GM10847 (cell line): ENCODE data around the gene MATCAP1.
A peak's percentile ranks its signal among the peaks of the same experiment; 100 is the strongest.

Experiments used
- POLR2A ChIP-seq: IDR thresholded peaks from 2 replicates; pipeline ENCODE4 v1.6.1; 2011; ENCODE audit not compliant: insufficient read length; ENCODE audit errors: extremely low read depth

MATCAP1 gene

GRCh38 chr16:67173323-67173722 lies 10.4 kb downstream of the MATCAP1 start:
- no peak for TF ChIP-seq POLR2A

GRCh38 chr16:67170949-67171649 lies 12.7 kb downstream of the MATCAP1 start:
- no peak for TF ChIP-seq POLR2A

GRCh38 chr16:67170168-67170948 lies 13.4 kb downstream of the MATCAP1 start, which contains the start of gene NOL3:
NOL3 (plus strand) TSS chr16:67170538.
- peak; percentile 37 for TF ChIP-seq POLR2A

- TF ChIP-seq POLR2A = no peak
Measured at GRCh38 chr16:67169642-67170167, 14.1 kb downstream of the MATCAP1 start.

GRCh38 chr16:67169011-67169451 lies 14.7 kb downstream of the MATCAP1 start:
- no peak for TF ChIP-seq POLR2A

- no peak for TF ChIP-seq POLR2A
Measured at GRCh38 chr16:67167588-67167987, 16.2 kb downstream of the MATCAP1 start.

GRCh38 chr16:67166598-67167168 lies 17.1 kb downstream of the MATCAP1 start:
- TF ChIP-seq POLR2A = no peak

- TF ChIP-seq POLR2A = no peak
Measured at GRCh38 chr16:67166110-67166547, 17.6 kb downstream of the MATCAP1 start.

- TF ChIP-seq POLR2A = no peak
Measured at GRCh38 chr16:67165121-67166078, 18.4 kb downstream of the MATCAP1 start.

GRCh38 chr16:67164599-67165061 lies 19.1 kb downstream of the MATCAP1 start, which contains the start of gene HSF4:
HSF4 (plus strand) TSS chr16:67164745; CDS start chr16:67164812, 67 bp downstream.
- no peak for TF ChIP-seq POLR2A

- TF ChIP-seq POLR2A = no peak
Measured at GRCh38 chr16:67163999-67164558, 19.7 kb downstream of the MATCAP1 start.

GRCh38 chr16:67163164-67163998 lies 20.4 kb downstream of the MATCAP1 start:
- no peak for TF ChIP-seq POLR2A

- TF ChIP-seq POLR2A = no peak
Measured at GRCh38 chr16:67162506-67163163, 21.1 kb downstream of the MATCAP1 start.

- TF ChIP-seq POLR2A = no peak
Measured at GRCh38 chr16:67161595-67162058, 22.1 kb downstream of the MATCAP1 start.
